Colonic mucosa (tissue), 4 donors: Measurements from ENCODE around the gene IFNA1. TPM values are rescaled to one million over a fixed set of nuclear protein-coding genes. Genes with fewer than 3 reads are reported as not detected.

ENCODE experiments used
- DNase-seq: peaks from one replicate; pipeline ENCODE4 v3.0.0-alpha.2; 2020
- H3K27ac ChIP-seq: fragments of 200-600 bp; one replicate; pipeline ENCODE4 v1.8.0; 2021
- H3K27me3 ChIP-seq: fragments of 200-600 bp; one replicate; pipeline ENCODE4 v1.8.0; 2021
- H3K36me3 ChIP-seq: fragments of 200-600 bp; one replicate; pipeline ENCODE4 v1.8.0; 2021
- H3K4me1 ChIP-seq: fragments of 200-600 bp; one replicate; pipeline ENCODE4 v1.8.0; 2021; ENCODE audit warnings: mild to moderate bottlenecking
- H3K4me3 ChIP-seq: fragments of 200-600 bp; one replicate; pipeline ENCODE4 v1.8.0; 2021
- H3K9ac ChIP-seq, 2 donors: one replicate each; pipeline ENCODE4 v1.7.0; 2013; ENCODE audit warnings: control low read depth in 2 of 2, low read depth in 2 of 2, low read length in 2 of 2
- H3K9me3 ChIP-seq: fragments of 200-600 bp; one replicate; pipeline ENCODE4 v1.8.0; 2021
- CTCF ChIP-seq: fragments of 200-600 bp; IDR thresholded peaks from one replicate; pipeline ENCODE4 v1.8.0; 2022; ENCODE audit warnings: antibody characterized with exemption, mild to moderate bottlenecking
- intact Hi-C: fragments of 100-400 bp; cut with DNase I; formaldehyde crosslinking; loops from one replicate; pipeline ENCODE4 v1.14.1; 2022
- total RNA-seq, 2 donors: library from RNA; stranded (reverse); fragmentation: NEBNext Ultra II Directional in 1 of 2; extraction: Animal tissue kit (Norgen Biotek cat#: 25700) in 1 of 2; gene quantifications; one replicate each; pipeline ENCODE4 v1.2.1, GENCODE V29; 2021
- donor health status: healthy.
- donor health status: DM: no; HTN: no; CAD: no.
- donor health status: DM: no; HTN: no; CAD: no.

The IFNA1 gene
- total RNA-seq, 2 donors from 2014 or later = not detected

- no peak for TF ChIP-seq CTCF
- intact Hi-C loops = no loop called here
- no peak overlapping the region for H3K4me3 ChIP-seq
- no peak overlapping the region for H3K27ac ChIP-seq
- DNase-seq = no peak
- H3K36me3 ChIP-seq = no peaks in the 10 kb centered on the region
- H3K9me3 ChIP-seq = no peaks in the 10 kb centered on the region
- no peak overlapping the region for H3K9ac ChIP-seq
- no peaks in the 10 kb centered on the region for H3K4me1 ChIP-seq
- H3K27me3 ChIP-seq = no peaks in the 10 kb centered on the region
Measured at GRCh38 chr9:21481470-21482056, 41.3 kb downstream of the IFNA1 start.

- Histone ChIP-seq H3K27me3 (no peaks in the 10 kb centered on the region), H3K4me1 (no peaks in the 10 kb centered on the region), H3K9me3 (no peaks in the 10 kb centered on the region), H3K4me3 (no peak within 1 kb of the TSS), H3K36me3 (no peaks in the 10 kb centered on the region), H3K27ac (no peak within 1 kb of the TSS), H3K9ac (no peak within 1 kb of the TSS)
- no peak for TF ChIP-seq CTCF
- DNase-seq = no peak
- intact Hi-C loops = no loop called here
Measured at GRCh38 chr9:21482213-21482612, 42.0 kb downstream of the IFNA1 start, which contains the start of gene IFNE. Gene IFNE, minus strand, starts transcription at chr9:21482313. Its CDS starts 619 bp downstream, at chr9:21481694.

Other genes starting within 250 kb of the IFNA1 start
- gene IFNA7, start 238.2 kb upstream of the IFNA1 start, total RNA-seq = not detected
- not detected for gene IFNA10, start 233.3 kb upstream of the IFNA1 start, total RNA-seq
- gene IFNA16, start 223.1 kb upstream of the IFNA1 start, total RNA-seq = not detected
- not detected for gene IFNA17, start 212.2 kb upstream of the IFNA1 start, total RNA-seq
- gene IFNA14, start 200.4 kb upstream of the IFNA1 start, total RNA-seq = not detected
- not detected for gene IFNA5, start 135.1 kb upstream of the IFNA1 start, total RNA-seq
- 10 to 100 TPM; 20.4 to 23.9 TPM for gene KLHL9, start 105.0 kb upstream of the IFNA1 start, total RNA-seq
- gene IFNA6, start 89.6 kb upstream of the IFNA1 start, total RNA-seq = not detected
- gene IFNA13, start 72.4 kb upstream of the IFNA1 start, total RNA-seq = not detected
- not detected for gene IFNA2, start 55.0 kb upstream of the IFNA1 start, total RNA-seq
- not detected for gene IFNA8, start 31.3 kb upstream of the IFNA1 start, total RNA-seq
- not detected for gene IFNE, start 41.9 kb downstream of the IFNA1 start, total RNA-seq